NCI-H187 treated with DMSO at 0.1 percent for 48 hours (cell line): ENCODE results near the gene EHMT2.
"Not testable (repeated sequence)": the region's sequence is repeated elsewhere in the genome, so short reads cannot be mapped to it uniquely, and the experiment has no call there.

ENCODE experiments used
- DNase-seq: peaks from one replicate; lab custom pipeline; 2025; lab: John Stamatoyannopoulos, UW

Gene EHMT2

GRCh38 chr6:31915351-31915750, 17.9 kb upstream of the EHMT2 start:
- DNase-seq: no peak

- DNase-seq: no peak
These were observed 14.5 kb upstream of the EHMT2 start for GRCh38 chr6:31911826-31912585.

DNA sequence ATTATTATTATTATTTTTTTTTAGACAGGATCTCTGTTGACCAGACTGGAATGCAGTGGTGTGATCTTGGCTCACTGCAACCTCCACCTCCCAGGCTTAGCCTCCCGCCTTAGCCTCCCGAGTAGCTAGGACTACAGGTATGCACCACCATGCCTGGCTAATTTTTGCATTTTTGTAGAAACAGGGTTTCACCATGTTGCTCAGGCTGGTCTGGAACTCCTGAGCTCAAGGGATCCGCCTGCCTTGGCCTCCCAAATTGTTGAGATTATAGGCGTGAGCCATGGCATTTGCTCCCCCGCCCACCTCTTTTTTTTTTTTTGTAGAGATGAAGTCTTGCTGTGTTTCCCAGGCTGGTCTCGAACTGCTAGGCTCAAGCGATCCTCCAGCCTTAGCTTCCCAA, 11.8 kb upstream of the EHMT2 start:
- not testable (repeated sequence) for DNase-seq

GRCh38 chr6:31908791-31909190, 11.3 kb upstream of the EHMT2 start:
- no peak for DNase-seq

GRCh38 chr6:31908255-31908654, 10.8 kb upstream of the EHMT2 start:
- DNase-seq: not testable (repeated sequence)

DNA sequence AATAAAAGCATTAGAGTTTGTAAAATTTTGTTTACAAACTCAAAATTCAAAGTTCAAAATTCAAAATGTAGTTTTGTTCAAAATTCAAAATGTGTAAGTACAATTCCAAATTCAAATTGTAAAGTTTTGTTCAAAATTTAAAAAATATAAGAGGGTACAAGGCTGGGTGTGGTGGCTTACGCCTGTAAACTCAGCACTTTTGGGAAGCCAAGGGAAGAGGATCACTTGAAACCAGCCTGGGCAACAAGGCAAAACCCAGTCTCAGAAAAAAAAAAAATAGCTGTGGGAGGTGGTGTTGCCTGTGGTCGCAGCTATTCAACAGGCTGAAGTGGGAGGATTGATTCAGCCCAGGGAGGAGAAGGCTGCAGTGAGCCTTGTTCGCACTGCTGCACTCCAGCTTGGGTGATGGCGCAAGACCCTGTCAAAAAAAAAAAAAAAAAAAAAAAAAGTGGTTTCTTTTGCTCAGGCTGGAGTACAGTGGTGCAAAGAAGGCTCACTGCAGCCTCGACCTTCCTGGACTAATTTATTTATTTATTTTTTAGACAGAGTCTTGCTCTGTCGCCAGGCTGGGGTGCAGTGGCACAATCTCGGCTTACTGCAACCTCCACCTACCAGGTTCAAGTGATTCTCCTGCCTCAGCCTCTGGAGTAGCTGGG, 9.8 kb upstream of the EHMT2 start:
- no peak for DNase-seq

DNA sequence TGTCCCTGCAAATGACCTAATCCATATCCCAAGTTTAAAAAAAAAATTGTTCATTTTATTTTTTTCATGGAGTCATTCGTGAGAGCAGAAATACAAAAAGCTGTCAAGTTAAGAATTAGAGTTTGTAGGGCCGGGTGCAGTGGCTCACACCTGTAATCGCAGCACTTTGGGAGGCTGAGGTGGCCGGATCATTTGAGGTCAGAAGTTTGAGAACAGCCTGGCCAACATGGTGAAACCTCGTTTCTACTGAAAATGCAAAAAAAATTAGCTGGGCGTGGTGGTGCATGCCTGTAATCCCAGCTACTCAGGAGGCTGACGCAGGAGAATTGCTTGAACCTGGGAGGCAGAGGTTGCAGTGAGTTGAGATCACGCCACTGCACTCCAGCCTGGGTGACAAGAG, 9.2 kb upstream of the EHMT2 start:
- not testable (repeated sequence) for DNase-seq

DNA sequence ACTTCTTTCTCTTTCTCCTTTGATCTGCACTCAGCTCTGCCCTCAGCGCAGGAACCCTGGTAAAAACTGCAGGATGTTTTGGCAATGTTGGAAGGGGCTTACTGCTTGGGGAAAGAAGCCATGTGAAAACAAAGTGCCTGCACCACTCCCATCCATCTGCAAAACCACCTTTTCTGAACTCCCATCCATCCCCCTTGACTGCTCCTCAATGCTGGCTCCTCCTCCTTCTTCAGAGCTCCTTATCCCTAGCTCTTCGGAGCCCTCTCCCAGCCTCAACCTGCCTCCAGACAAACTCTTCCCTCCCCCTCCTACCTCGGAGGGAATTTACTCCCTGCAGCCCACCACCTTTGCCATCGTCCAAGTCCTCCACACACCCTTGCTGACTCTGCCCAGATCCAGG, 8.6 kb upstream of the EHMT2 start:
- no peak for DNase-seq

- no peak for DNase-seq
These were observed 7.5 kb upstream of the EHMT2 start for GRCh38 chr6:31905041-31905440.

DNA sequence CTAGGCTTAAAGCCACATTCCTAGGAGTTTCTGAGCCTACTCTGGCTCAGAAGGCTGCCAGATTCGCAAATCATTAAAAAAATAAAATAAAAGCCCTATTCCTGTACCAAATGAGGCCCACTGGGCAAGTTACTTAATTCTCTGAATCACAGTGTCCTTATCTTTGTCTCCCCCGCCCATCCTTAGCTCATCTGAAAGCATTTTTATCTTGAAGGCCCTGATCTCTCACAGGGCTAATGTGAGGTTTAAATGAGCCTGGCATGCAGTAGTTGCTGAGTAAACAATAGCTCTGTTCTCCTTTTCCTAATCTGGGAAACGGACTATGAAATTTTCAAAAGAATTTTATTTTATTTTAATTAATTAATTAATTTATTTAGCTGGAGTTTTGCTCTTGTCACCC, 6.5 kb upstream of the EHMT2 start:
- no peak for DNase-seq

- peak; percentile 52 for DNase-seq
These were observed 4.6 kb upstream of the EHMT2 start, which contains the start of gene ZBTB12 for GRCh38 chr6:31901953-31902643. TSS of gene ZBTB12 (minus strand) at chr6:31902086. CDS start at chr6:31901305, 781 bp downstream.

DNA sequence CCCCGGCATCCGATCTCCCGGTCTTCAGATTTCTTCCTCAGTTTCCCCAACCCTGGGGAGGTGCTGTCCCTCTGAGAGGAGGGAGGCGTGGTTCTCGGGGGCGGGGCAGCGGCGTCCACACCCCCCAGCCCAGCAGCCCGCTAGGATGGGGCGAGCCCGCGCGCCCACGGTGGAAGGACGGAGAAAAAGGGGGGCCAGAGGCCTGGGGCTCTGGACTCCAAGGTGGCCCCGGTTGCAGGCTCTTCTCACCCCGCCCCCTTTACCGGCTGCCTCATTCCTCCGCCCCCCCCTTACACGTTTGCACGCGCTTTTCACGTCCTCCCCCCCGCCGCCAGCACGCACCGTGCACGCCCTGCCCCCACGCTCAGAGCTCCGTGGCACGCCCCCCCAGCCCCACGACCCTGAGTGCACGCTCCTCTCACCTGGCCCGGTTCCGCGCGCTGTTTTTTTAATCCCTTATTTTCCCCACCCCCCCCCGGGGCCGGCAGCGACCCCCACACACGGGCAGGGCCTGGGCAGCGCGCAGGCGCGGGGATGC, 4.0 kb upstream of the EHMT2 start:
- DNase-seq: no peak

- no peak for DNase-seq
These were observed 3.5 kb upstream of the EHMT2 start for GRCh38 chr6:31900917-31901414.

DNA sequence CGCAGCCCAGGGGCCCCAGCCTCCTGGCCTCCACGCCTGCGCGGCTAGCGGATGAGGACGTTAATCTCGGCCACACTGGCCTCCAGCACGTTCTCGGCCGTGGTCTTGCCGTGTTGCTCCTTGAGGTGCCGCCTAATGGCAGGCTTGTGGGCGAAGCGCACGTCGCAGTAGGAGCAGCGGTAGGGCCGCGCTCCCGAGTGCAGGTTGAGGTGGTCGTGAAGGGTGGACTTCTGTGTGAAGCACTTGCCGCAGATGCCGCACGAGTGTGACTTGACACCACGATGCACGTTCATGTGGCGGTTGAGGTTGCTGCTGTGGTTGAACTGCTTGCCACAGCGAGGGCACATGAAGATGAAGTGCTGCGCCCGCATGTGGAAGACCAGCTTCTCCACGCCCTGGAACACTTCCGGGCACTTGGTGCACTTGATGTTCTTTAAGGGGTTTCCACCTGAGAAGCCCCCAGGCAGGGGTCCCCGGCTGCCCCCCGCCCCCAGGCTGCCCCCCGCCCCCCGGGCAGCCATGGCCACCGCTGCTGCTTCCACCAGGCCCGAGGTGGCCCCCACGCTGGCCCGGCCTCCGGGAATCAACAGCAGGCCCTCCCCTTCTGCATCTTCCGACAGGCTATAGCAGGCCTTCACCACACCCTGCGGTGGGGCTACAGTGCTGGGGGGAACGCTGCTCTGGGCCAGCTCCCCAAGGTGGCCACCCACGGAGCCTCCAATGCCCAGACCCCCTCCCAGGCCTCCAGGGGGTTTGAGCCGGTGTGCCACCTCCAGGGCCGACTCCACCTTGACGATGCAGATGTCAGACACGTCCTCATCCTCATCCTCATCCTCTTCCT, 2.6 kb upstream of the EHMT2 start:
- no peak for DNase-seq

GRCh38 chr6:31899215-31899614, 1.7 kb upstream of the EHMT2 start:
- no peak for DNase-seq

GRCh38 chr6:31898383-31899011, 999 bp upstream of the EHMT2 start:
- peak; percentile 12 for DNase-seq

DNA sequence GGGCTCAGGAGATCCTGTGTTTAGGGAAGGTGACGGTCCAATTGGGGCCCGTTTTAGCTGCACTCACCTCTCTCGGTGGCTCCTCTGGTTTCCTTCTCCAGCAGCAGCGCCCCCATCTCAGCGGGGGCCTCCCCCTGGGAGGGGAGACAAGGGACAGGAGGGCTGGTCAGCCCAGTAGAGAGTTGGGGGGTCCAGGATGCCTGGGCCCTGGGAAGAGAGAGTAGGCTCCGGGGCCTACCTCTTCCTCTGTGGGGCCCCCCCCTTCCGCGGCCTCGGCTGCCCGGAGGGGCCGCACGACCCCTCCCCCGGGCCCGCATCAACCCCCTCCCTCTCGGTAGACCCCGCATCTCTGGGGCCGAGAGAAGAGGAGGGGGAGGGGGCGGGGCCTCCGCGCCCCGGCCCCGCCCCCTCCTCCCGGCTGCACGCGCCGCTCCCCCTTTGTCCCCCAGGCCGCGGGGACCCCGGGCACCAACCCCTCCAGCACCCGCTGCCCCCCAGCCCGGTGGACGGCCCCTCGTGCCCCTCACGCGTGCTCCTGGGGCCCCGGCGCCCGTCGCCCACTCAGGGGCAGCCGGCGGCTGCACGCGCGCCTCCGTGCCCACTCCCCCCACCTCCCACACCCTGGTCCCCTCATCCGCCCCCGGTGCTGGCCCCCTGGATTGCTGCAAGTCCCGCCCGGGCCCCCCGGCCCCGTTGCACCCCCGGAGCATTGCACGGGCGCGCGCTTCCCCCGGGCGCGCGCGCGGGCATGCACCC, 464 bp downstream of the EHMT2 start:
- no peak for DNase-seq

GRCh38 chr6:31896493-31896855, 1.0 kb downstream of the EHMT2 start:
- no peak for DNase-seq

- DNase-seq: no peak
These were observed 4.7 kb downstream of the EHMT2 start for GRCh38 chr6:31892821-31893220.

GRCh38 chr6:31889331-31889972, 8.0 kb downstream of the EHMT2 start:
- DNase-seq: no peak
